ENCODE data around the gene THAP9.

The THAP9 gene

DNA sequence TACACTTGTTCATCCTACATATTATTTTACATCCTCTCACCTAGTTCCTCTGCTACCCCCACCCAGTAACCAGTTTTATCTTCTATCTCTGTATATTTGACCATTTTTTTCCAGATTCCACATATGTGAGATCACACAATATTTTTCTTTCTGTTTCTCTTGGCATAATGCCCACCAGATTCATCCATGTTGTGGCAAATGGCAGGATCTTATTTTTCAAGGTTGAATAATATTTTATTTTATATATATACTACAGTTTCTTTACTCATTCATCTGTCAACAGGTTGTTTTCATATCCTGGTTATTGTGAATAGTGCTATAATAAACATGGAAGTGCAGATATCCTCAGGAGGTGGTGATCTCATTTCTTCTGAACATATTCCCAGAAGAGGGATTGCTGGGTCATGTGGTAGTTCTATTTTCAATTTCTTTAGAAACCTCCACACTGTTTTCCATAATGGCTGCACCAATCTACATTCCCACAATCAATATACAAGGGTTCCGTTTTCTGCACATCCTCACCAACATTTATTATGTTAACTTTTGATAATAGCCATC is 48.2 kb downstream of the THAP9 start:
- no peak for FAIRE-seq
- no peak for DNase-seq (ENCODE audit: insufficient read length, low spot score)

DNA sequence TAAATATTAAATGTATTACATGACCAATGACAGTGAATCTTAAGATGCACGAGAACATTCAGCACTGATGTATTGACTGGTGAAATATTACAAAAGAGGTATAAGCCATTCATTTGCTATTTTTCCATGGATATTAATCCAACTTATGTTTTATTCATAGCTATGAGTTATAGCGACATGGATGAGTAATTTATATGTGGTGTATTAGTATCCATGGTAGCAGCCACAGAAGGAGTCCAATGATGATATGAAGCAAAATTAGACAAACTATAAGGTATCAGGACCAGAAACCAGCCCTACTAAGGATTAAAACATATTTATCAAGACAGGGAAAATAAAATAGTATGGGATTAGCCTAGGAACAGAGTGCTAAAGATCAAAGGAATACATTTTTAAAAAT is 50.7 kb downstream of the THAP9 start:
- DNase-seq (ENCODE audit: insufficient read length, low spot score) (no peak), FAIRE-seq (no peak)

DNA sequence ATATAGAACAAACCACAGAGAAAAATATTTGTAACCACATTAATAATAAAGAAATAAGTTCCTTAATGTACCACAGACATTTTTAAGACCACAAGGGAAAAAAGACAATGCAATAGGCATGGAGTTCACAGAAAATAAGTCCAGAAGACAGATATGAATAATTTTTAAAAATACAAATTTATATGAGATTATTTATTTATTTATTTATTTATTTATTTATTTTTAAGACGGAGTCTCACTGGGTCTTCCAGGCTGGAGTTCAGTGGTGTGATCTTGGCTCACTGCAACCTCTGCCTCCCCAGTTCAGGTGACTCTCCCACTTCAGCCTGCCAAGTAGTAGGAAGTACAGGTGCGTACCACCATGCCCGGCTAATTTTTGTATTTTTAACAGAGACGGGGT is 53.7 kb downstream of the THAP9 start:
- FAIRE-seq: no peak
- DNase-seq (ENCODE audit: insufficient read length, low spot score): no peak

DNA sequence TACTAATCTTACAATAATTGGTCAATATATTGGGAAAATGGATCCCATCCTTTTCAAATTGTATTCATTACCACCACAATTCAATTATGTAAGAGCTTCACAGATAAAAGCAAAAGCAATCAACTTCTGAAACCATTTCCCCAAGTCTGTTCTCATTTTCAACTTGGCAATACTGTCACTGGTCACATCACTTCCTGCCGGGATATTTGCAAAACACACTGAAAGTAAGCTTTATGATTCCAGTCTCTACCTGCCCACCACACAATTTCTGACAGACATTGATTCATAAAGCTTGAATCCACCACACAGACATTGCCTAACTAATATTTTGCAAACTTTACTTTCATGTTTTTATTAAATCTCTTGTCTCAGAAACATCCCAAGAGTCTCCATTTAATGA is 56.5 kb downstream of the THAP9 start:
- no peak for FAIRE-seq
- DNase-seq (ENCODE audit: insufficient read length, low spot score): no peak

DNA sequence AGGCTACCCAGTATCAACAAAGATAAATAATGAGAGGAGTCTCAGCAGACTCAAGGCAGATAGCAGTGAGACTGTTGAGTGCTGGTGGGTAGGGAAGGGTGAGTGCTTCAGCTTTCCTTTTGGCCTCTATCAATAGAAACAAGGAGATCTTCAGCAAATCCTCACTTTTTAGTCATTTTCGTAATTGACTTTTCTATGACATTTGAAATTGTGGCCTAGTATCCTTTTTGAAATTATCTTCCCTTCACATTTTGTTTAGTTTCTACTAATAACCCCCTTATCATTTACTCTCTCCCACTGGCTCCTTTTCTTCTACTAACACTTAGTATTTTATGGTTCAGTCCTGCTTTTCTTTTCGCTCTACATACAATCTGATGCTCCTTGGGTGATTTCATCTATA is 65.2 kb downstream of the THAP9 start:
- DNase-seq (ENCODE audit: insufficient read length, low spot score) (no peak), FAIRE-seq (no peak)

DNA sequence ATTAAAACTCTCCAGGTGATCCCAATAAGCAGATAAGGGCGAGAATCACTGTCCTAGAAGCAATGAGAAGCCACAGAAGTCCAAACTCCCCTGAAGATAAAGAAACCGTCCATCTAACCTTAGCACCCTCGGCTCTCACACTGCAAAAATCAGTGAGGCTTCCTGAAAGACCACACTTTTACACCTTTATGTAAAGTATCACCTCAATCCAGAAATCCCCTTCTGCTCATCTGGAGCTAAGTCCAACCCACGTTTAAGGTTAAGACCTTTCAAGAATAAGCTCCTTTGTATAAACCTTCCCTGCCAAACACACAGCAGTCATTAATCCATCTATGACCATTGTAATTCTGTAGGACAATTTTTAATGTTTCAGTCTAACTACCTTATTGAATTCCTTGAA is 68.4 kb downstream of the THAP9 start:
- FAIRE-seq: no peak
- DNase-seq (ENCODE audit: insufficient read length, low spot score): no peak

DNA sequence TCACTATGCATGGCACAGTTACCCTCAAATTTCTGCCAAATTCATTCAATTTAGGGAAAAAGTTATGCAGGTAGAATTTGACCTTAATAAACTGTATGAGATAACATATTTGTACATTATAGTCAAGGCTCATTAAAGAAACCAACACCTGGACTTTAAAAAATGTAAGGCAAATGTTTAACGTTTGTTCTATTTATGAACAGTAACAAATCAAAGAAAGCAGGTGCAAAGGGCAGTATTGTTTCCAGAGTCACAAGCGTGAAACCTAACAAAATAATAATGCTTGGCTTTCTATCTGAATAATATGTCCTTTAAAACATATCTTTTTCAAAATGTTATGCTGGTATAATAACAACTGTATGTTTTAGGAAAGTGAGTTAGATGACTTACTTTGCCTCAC is 68.9 kb downstream of the THAP9 start:
- FAIRE-seq (no peak), DNase-seq (ENCODE audit: insufficient read length, low spot score) (no peak)
